K562 (cell line): ENCODE measurements around the gene CFAP20DC. TPM values are rescaled to one million over a fixed set of nuclear protein-coding genes. Genes with fewer than 3 reads are reported as not detected.
"Not testable (repeated sequence)": the region's sequence is repeated elsewhere in the genome, so short reads cannot be mapped to it uniquely, and the experiment has no call there.

ENCODE experiments used
- ATAC-seq: fragments of 200-7000 bp; cut with Tn5 transposase; 3 replicates; pipeline ENCODE4 v1.9.1; 2020; ENCODE audit warnings: moderate library complexity
- BruUV-seq: library from RNA; stranded (reverse); fragments of 400-500 nt; replicated peaks from 2 replicates; lab custom pipeline; 2021; lab: Mats Ljungman, UMichigan
- CTCF ChIA-PET: fragments of 300-600 bp; formaldehyde crosslinking; extraction: SDS; loops from one replicate; lab custom pipeline; 2021; ENCODE audit warnings: low intra/inter-chr PET ratio; lab: Yijun Ruan, JAX
- POLR2A ChIA-PET: fragments of 300-600, 350-650 bp; sonication (Branson Sonifier 250); formaldehyde crosslinking; extraction: SDS; loops from one replicate; lab custom pipeline; 2021; ENCODE audit warnings: antibody characterized with exemption, inconsistent platforms; lab: Yijun Ruan, JAX
- DNase-seq, 4 experiments: peaks; one replicate each; pipeline versions ENCODE4 v3.0.0 to v3.0.0-alpha.2; 2011 to 2018; ENCODE audit warnings: low spot score in 3 of 4, mixed read lengths in 3 of 4; ENCODE audit errors: extremely low read depth in 1 of 4
- FAIRE-seq: peaks from 2 replicates; lab custom pipeline; 2011; peaks lifted over from hg19 to GRCh38; lab: Jason Lieb, UNC
- H2AFZ ChIP-seq: 2 replicates; pipeline ENCODE4 v1.6.0; 2011; ENCODE audit warnings: low read depth, low read length, control low read depth, inconsistent platforms
- H3K27ac ChIP-seq: fragments of 200-600 bp; 3 replicates; pipeline ENCODE4 v1.8.0; 2011; ENCODE audit warnings: low read depth, mild to moderate bottlenecking, control low read depth, inconsistent platforms, low read length, moderate library complexity, mixed read lengths; ENCODE audit errors: extremely low read depth
- H3K27me3 ChIP-seq, 2 experiments: fragments of 300-600 bp in 1 of 2; 2 replicates in 1 of 2; 3 replicates in 1 of 2; pipeline versions ENCODE4 v1.6.0 to v1.8.0; 2011; ENCODE audit warnings: inconsistent platforms in 2 of 2, low read length in 2 of 2, mild to moderate bottlenecking in 1 of 2, mixed read lengths in 1 of 2, moderate library complexity in 1 of 2; ENCODE audit not compliant: control insufficient read depth in 2 of 2, insufficient read depth in 2 of 2
- H3K36me3 ChIP-seq: fragments of 300-600 bp; 3 replicates; pipeline ENCODE4 v1.8.0; 2011; ENCODE audit warnings: mild to moderate bottlenecking, low read length, inconsistent platforms; ENCODE audit not compliant: control insufficient read depth, insufficient read depth
- H3K4me1 ChIP-seq, 2 experiments: fragments of 200-600 bp in 1 of 2; replicated peaks in 1 of 2; 2 replicates in 1 of 2; 3 replicates in 1 of 2; pipeline versions ENCODE4 v1.5.1 to v1.8.0; 2011; ENCODE audit warnings: inconsistent platforms in 2 of 2, low read length in 2 of 2, mild to moderate bottlenecking in 1 of 2, mixed read lengths in 1 of 2, moderate library complexity in 1 of 2; ENCODE audit not compliant: control insufficient read depth in 2 of 2, insufficient read depth in 2 of 2
- H3K4me2 ChIP-seq: 2 replicates; pipeline ENCODE4 v1.6.1; 2011; ENCODE audit warnings: low read length, control low read depth, inconsistent platforms, mixed read lengths; ENCODE audit not compliant: insufficient read depth
- H3K4me3 ChIP-seq: fragments of 200-600 bp; sonication (generic), shearing (Covaris generic); 2 replicates; pipeline ENCODE4 v1.5.1; 2016; ENCODE audit warnings: control low read depth, inconsistent platforms
- H3K79me2 ChIP-seq: fragments of 200-600 bp; 3 replicates; pipeline ENCODE4 v1.8.0; 2011; ENCODE audit warnings: low read length, inconsistent platforms; ENCODE audit not compliant: control insufficient read depth, insufficient read depth
- H3K9ac ChIP-seq, 2 experiments: 2 replicates each; pipeline versions ENCODE4 v1.6.0 to v1.6.1; 2011; ENCODE audit warnings: low read depth in 2 of 2, low read length in 2 of 2, control low read depth in 1 of 2, inconsistent platforms in 1 of 2, mild to moderate bottlenecking in 1 of 2, mixed read lengths in 1 of 2; ENCODE audit not compliant: insufficient read depth in 1 of 2
- H3K9me1 ChIP-seq: one replicate; pipeline ENCODE4 v1.6.0; 2011; ENCODE audit warnings: inconsistent platforms, mild to moderate bottlenecking, low read length, moderate library complexity; ENCODE audit not compliant: control insufficient read depth, insufficient read depth
- H3K9me3 ChIP-seq: replicated peaks from 2 replicates; pipeline ENCODE4 v1.5.1; 2011; ENCODE audit warnings: low read depth, low read length, inconsistent platforms; ENCODE audit not compliant: control insufficient read depth, insufficient read depth
- H4K20me1 ChIP-seq: replicated peaks from 2 replicates; pipeline ENCODE4 v1.6.1; 2011; ENCODE audit warnings: low read length, inconsistent platforms, mixed read lengths; ENCODE audit not compliant: control insufficient read depth, insufficient read depth
- BCL6 ChIP-seq: fragments of 250-450 bp; sonication (Bioruptor Pico); IDR thresholded peaks from 2 replicates; pipeline ENCODE4 v1.4.0; 2020
- MCM3 ChIP-seq: fragments of 450-650 bp; IDR thresholded peaks from 2 replicates; pipeline ENCODE4 v1.6.1; 2016
- PKNOX1 ChIP-seq: fragments of 450-650 bp; IDR thresholded peaks from 2 replicates; pipeline ENCODE4 v1.6.1; 2016
- SMAD3 ChIP-seq: fragments of 450-650 bp; formaldehyde crosslinking; conservative IDR thresholded peaks from 2 replicates; pipeline ENCODE4 v1.4.0; 2020; ENCODE audit warnings: mild to moderate bottlenecking
- SOX6 ChIP-seq: fragments of 450-650 bp; IDR thresholded peaks from 2 replicates; pipeline ENCODE4 v1.6.1; 2014; ENCODE audit warnings: mild to moderate bottlenecking
- ZBTB17 ChIP-seq: fragments of 450-650 bp; formaldehyde crosslinking; IDR thresholded peaks from 2 replicates; pipeline ENCODE4 v1.4.0; 2020; ENCODE audit warnings: mild to moderate bottlenecking
- ZNF133 ChIP-seq: fragments of 250-450 bp; sonication (Bioruptor Pico); IDR thresholded peaks from 2 replicates; pipeline ENCODE4 v1.4.0; 2020; ENCODE audit warnings: mild to moderate bottlenecking
- ZNF316 ChIP-seq: fragments of 450-650 bp; IDR thresholded peaks from 2 replicates; pipeline ENCODE4 v1.6.1; 2016
- whole genome bisulfite sequencing: fragments of 100-300 bp; shearing (Covaris generic); methylation state at CpG from one replicate; pipeline ENCODE4 v1.1.6; 2016; ENCODE audit warnings: low coverage, mixed read lengths; ENCODE audit not compliant: insufficient coverage; ENCODE audit errors: missing lambda C conversion rate; 5-methylcytosine and 5-hydroxymethylcytosine counted together
- in situ Hi-C: fragments of 300-500 bp; cut with MboI; formaldehyde crosslinking; loops from 4 replicates; pipeline ENCODE4 v1.15.0; 2018; ENCODE audit warnings: inconsistent platforms, mixed read lengths
- intact Hi-C: fragments of 100-400 bp; cut with micrococcal nuclease; formaldehyde crosslinking; loops from 2 replicates; pipeline ENCODE4 v1.14.2; 2022
- polyA plus RNA-seq, 8 experiments: library from polyadenylated mRNA; depleted of rRNA in 4 of 8; stranded (reverse) in 5 of 8; unstranded in 3 of 8; fragments of >200 nt; fragmentation: Nextera tagmentation in 2 of 8; fragmentation: Illumina TruSeq in 1 of 8; extraction: Ambion mirVana in 2 of 8; extraction: Trizol in 1 of 8; gene quantifications; 2 replicates each; pipeline versions ENCODE4 v1.2.1 to v1.2.3, GENCODE V29; 2011 to 2014; ENCODE audit warnings: inconsistent platforms in 1 of 8, missing spikeins in 1 of 8
- total RNA-seq, 7 experiments: library from RNA; depleted of rRNA in 6 of 7; stranded (reverse); fragments of >200 nt in 6 of 7; fragmentation: Illumina TruSeq in 2 of 7; extraction: Trizol in 2 of 7; gene quantifications; 2 replicates each; pipeline versions ENCODE4 v1.2.1 to v1.2.3, GENCODE V29; 2011 to 2021; ENCODE audit warnings: low replicate concordance in 1 of 7

The CFAP20DC gene
- total and polyA plus RNA-seq, 9 of the 15 experiments (the other 6 are each of a cell fraction or from before 2014, with no cell fraction given) = 1.6 to 5.9 (median 4.6) TPM

GRCh38 chr3:58806551-58807244 lies 243.1 kb downstream of the CFAP20DC start:
- H3K79me2 ChIP-seq, BruUV-seq, ATAC-seq, H3K27ac ChIP-seq, H3K27me3 ChIP-seq, H3K9ac ChIP-seq, DNase-seq, FAIRE-seq, H3K4me2 ChIP-seq, H3K9me1 ChIP-seq, intact Hi-C loops, H3K4me1 ChIP-seq, H3K9me3 ChIP-seq, POLR2A ChIA-PET, H4K20me1 ChIP-seq, H3K36me3 ChIP-seq, H3K4me3 ChIP-seq, CTCF ChIA-PET, in situ Hi-C loops, H2AFZ ChIP-seq: not testable (repeated sequence)
- WGBS = 60% methylated on average over 4 of the region's 26 CpGs

GRCh38 chr3:58804914-58805313 lies 244.9 kb downstream of the CFAP20DC start:
- intact Hi-C loops = no loop called here
- Histone ChIP-seq H3K36me3 (0 out of 3 replicates have a peak, but pooled peaks cover 4% of the 10 kb centered on the region), H4K20me1 (no peaks in the 10 kb centered on the region), H3K27me3 (no peaks in the 10 kb centered on the region), H3K4me3 (no peak overlapping the region), H3K4me1 (no peaks in the 10 kb centered on the region), H3K9me1 (no peaks in the 10 kb centered on the region), H2AFZ (no peak overlapping the region), H3K27ac (no peak overlapping the region)
- ATAC-seq (no peak), DNase-seq (no peak)
- WGBS = 90% methylated on average over 2 of the region's 2 CpGs
- ChIA-PET CTCF (no interaction called here), POLR2A (no interaction called here)
- in situ Hi-C loops = no loop called here
- BruUV-seq = no TSS peak
- no peak for TF ChIP-seq SMAD3 (CRISPR knock-in tag)
- no peak for TF ChIP-seq BCL6 (CRISPR knock-in tag)
- TF ChIP-seq MCM3 = no peak
- no peak for TF ChIP-seq PKNOX1
- TF ChIP-seq ZNF133 = no peak
- TF ChIP-seq ZNF316 = peak; percentile 32; the same call in 1 of the 2 replicates
- TF ChIP-seq SOX6 = no peak
- TF ChIP-seq ZBTB17 (CRISPR knock-in tag) = no peak
- TF ChIP-seq, all 486 proteins: peak for 1
- no peak for FAIRE-seq
- Histone ChIP-seq H3K9ac (no peak overlapping the region), H3K79me2 (no peaks in the 10 kb centered on the region), H3K4me2 (no peak overlapping the region), H3K9me3 (no peaks in the 10 kb centered on the region)
